RKO (cell line): ENCODE data around the gene SYP.
A peak's percentile ranks its signal among the peaks of the same experiment; 100 is the strongest.

Experiments used
- DNase-seq: peaks from one replicate; pipeline ENCODE4 v3.0.0-alpha.2; 2016; ENCODE audit warnings: low spot score

Gene SYP

DNA sequence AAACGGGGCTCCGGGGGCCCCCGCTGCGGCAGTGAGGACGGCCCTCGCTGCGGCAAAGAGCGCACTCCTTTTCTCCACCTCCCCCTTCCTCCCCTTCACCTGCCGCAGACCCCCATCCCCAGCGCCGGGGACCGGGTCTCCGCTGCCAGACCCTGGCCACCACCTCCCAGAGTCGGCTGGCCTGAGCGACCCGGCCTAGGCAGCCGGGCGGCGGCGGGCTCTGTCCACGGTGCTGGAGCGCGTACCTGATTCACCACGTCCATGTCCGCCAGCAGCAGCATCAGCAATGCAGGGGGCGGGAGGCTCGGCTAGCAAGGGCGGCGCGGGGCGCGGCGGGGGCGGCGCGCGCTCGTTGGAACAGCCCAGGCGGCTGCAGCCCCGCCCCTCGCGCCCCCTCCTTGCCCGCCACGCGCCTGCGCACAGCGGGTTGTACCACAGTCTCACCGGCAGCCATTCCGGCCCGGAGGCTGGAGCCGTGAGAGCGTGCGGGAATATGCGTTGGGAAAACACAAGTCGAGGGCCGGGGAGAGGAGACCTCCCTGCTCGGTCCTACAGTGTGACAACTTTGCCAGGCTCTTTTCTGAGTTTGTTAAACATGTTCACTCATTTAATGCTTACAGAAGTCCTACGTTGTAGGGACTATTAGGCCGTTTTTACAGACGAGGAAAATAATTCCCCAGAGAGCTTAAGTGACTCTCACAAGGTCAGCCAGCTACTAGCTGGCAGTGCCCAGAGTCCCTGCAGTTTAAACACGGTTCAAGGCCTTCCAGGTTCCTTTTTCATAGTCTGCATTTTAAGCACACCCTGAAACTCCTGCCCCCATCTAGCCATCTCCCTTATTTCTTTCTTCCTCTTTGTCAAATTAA lies at the start of gene SYP:
Gene SYP, minus strand, starts transcription at position 288 of the 866 bp plus-strand sequence. Its CDS starts 7 bp downstream, at position 281.
- peak; percentile 86 for DNase-seq

DNA sequence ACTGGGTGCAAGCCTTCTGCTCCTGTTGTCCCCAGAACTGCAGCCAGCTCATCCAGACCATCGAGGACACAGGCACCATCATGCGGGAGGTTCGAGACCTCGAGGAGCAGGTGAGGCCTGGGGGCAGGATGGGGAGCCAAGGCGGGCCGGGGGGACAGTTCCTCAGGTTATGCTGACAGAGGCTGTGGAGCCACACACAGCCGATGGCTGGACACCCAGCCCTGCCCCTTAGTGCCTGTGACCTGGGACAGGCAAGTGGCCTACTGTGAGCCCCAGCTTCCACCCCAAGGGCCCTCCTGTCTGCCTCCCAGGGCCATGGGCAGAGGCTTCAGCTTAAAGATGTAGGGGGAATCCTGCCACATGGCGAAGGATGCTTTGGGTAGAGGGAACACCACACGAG lies 49.6 kb upstream of the SYP start:
- DNase-seq, result no peak

DNA sequence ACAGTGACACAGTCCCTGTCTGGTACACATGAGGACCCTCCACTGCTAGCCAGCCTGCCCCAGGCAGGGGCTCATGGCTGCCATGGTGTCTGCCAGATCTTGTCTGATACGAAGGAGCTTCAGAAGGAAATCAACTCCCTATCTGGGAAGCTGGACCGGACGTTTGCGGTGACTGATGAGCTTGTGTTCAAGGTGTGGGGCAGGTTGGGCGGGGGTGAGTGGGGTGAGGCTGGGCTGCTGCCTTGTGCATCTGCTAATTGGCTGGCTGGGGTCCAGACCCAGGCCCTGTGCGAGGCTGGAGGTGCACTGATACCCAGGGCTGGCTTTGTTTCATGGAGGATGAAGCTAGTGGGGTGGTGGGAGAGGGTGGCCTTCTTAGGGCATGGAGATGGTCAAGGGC lies 49.1 kb upstream of the SYP start:
- no peak for DNase-seq

DNA sequence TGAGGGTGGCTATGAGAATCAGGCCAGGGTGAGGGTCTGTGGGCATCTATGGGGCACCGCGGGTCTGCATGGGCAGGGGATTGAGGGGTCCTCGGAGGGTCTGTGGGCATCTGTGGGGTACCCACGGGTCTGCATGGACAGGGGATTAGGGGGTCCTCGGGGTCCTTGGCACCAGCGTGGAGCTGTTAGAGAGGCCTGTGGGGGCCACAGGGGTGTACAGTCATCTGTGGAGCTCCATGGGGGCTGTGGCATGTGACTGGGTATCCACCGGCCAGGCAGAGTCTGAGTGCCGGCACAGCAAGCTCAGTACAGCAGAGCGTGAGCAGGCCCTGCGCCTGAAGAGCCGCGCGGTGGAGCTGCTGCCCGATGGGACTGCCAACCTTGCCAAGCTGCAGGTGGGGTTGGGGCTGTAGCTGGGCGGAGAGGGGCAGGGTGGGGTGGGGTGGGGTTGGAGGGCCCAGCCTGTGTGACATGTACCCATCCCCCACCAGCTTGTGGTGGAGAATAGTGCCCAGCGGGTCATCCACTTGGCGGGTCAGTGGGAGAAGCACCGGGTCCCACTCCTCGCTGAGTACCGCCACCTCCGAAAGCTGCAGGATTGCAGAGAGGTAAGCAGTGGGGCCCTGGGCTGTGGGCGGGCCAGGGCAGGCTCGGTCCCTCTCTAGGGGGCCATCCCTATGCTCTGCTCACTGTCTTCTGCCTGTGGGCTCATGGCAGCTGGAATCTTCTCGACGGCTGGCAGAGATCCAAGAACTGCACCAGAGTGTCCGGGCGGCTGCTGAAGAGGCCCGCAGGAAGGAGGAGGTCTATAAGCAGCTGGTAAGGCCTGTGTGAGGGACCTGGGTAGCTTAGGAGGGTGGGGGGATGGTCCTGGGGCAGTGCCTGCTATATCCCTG lies 48.2 kb upstream of the SYP start:
- no peak for DNase-seq

DNA sequence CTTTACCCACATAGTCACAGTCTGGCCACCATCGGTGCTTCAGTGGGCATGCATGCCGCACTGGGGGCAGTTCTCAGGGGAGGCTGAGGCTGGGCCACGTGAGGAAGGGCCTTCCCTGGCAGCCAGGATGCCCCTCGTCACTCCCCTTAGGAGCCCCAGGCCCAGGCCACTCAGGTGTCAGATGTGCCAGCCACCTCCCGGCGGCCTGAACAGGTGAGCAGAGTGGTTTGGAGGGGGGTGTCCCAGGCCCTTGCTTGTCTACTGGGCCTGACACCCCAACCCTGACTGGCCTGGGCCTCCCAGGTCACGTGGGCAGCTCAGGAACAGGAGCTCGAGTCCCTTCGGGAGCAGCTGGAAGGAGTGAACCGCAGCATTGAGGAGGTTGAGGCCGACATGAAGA lies 47.4 kb upstream of the SYP start:
- DNase-seq, result no peak

DNA sequence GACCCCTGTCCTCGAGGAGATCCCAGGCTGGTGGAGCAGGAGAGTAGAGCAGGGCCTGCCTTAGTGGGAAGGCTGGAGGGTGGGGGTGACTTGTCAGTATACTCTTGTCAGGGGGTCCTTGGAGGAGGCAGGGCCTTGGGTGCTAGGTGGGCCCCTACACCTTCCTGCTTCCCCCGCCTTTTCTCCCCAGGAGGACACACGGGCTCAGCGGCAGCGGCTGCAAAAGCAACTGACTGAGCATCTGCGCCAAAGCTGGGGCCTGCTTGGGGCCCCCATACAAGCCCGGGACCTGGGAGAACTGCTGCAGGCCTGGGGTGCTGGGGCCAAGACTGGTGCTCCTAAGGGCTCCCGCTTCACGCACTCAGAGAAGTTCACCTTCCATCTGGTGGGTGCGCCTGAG lies 46.5 kb upstream of the SYP start:
- DNase-seq, result no peak

DNA sequence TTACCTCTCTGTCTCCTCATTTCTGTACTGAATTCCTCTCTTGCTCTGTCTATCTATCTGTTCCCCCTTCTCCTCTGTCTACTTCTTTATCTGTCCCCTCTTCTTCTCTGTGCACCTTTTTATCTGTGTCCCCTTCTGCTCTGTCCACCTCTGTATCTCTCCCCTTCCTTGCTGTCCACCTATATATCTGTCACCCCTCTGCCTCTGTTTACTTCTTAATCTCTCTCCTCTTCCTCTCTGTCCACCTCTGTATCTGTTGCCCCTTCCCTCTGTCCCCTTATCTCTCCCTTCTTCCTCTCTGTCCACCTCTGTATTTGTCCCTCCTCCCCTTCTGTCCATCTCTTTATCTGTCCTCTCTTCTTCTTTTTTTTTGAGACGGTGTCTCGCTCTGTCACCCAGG lies 44.2 kb upstream of the SYP start:
- DNase-seq, result no peak

DNA sequence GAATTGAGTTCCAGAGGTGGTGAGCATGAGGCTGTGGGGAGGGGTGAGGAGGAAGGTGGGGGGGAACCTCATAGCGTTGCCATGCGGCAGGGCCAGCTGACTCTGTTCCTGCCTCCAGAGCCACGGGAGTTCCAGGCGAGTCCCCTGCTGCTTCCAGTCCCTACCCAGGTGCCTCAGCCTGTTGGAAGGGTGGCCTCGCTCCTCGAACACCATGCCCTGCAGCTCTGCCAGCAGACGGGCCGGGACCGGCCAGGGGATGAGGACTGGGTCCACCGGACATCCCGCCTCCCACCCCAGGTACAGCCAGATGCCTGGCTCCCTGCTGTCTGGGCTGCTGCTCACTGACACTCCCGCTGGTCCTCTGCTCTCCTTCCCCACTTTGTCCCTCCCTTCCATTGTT lies 43.2 kb upstream of the SYP start:
- no peak for DNase-seq

DNA sequence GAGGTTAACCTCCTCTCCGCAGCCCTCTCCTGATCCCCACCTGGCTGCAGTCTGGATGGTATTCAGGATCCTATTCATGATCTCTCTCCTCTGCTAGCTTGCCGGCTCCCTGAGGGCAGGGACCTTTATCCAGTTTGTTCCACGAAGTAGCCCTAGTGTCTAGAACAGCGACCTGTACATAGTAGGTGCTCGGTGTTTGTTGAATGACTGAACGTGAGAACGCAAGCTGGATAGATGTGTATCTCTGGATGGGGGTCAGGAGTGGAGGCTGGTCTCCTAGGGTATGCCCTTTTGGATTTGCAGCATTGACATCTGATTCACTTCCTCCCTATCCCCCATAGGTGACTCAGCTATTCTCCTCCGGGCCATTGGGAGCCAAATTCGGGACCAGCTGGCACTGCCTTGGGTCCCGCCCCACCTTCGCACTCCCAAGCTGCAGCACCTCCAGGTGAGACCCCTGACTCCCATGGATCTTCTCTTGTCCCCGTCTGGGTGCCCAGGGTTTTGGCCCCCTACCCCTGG lies 42.6 kb upstream of the SYP start:
- peak; percentile 27 for DNase-seq

DNA sequence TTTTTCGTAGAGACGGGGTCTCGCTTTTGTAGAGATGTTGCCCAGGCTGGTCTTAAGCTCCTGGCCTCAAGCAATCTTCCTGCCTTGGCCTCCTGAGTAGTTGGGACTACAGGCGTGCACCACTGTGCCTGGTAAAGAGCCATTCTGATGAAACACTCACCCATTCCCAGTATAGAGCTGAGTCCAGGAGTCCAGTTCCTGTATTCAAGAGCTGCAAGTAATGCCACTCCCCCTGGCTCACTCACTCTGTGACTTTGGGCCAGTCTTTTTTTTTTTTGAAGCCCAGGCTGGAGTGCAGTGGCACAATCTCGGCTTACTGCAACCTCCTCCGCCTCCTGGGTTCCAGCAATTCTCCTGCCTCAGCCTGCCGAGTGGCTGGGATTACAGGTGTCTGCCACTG lies 38.7 kb upstream of the SYP start:
- DNase-seq, result peak; percentile 11

DNA sequence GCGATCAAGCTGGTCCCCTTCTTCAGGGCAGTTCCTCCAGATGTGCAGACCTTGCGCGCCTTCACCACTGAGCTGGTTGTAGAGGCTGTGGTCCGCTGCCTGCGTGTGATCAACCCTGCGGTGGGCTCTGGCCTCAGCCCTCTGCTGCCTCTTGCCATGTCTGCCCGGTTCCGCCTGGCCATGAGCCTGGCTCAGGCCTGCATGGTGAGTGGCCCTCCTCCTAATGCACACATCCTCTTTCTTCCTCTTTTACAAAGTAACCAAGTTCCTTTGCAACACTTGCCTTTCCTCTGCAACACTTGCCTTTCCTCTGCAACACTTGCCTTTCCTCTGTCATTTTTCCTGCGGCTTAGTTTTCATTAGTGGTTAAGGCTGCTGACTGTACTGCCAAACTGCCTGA lies 37.1 kb upstream of the SYP start:
- DNase-seq, result no peak

DNA sequence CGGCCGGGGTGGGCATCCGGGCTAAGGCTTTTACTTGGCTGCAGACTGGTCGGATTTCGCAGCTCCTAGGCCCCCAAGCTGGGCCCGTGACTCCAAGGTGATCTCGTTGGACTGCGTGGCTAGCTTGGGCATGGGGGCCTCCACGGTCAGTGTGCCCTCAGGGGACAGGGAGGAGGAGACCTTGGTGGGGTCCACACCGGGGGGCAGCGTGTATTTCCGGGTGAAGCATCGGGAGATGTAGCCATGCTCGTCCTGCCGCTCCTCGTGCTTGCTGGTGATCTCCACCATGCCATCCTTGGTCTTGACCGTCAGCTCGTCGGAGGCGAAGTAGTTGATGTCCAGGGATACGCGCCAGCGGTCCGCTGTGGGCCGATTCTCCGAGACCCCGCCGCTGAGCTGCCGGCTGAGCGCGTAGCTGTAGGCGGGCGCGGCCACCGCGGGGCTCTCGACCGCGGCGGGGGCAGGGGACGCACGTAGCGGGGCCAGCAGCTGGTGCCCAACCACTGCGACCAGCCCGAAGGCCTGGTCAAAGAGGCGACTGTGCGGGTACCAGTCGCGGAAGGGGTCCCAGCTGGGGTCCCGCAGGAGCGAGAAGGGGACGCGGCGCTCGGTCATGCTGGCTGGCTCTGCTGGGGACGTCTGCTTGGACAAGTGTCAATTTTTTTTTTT lies 34.0 kb upstream of the SYP start:
- DNase-seq, result no peak

DNA sequence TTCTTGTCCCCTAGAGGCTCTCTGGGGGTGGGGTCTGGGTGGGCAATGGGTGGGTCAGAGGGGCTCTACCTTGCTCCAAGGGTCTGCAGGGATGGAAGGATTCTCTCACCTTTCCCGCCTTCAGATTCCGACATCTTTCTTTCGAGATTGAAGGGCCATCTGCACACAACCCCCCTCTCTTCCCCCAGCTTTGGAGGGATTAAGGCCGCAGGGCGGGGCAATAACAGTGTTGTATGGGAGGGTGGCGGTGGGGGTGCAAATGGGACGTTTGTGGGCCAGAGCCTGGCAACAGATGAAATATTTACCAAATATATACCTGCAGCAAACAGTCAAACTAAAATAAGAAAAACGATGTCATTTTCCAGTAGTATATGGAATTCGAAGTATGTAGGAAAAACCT lies 33.2 kb upstream of the SYP start, which contains the start of gene CACNA1F:
Gene CACNA1F, minus strand, starts transcription at position 165 of the 400 bp plus-strand sequence. Its CDS starts 31 bp downstream, at position 134.
- DNase-seq, result no peak

DNA sequence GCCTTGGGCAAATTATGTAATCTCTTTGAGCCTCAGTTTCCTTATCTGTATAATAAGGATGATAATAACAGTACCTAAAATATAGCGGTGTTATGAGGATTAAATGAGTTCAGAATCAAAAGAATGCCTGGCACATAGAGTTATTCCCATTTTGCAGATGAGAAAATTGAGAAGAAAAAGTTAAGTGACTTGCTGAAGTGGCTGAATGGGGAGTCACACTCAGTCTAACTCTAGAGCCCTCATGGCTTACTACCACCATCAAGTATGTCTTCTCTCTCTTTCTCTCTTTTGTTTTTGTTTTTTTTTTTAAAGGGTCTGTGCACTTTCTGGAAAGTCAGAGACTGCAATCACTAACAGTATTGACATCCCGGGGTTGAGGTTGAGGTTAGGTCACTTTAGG lies 32.5 kb upstream of the SYP start:
- no peak for DNase-seq

DNA sequence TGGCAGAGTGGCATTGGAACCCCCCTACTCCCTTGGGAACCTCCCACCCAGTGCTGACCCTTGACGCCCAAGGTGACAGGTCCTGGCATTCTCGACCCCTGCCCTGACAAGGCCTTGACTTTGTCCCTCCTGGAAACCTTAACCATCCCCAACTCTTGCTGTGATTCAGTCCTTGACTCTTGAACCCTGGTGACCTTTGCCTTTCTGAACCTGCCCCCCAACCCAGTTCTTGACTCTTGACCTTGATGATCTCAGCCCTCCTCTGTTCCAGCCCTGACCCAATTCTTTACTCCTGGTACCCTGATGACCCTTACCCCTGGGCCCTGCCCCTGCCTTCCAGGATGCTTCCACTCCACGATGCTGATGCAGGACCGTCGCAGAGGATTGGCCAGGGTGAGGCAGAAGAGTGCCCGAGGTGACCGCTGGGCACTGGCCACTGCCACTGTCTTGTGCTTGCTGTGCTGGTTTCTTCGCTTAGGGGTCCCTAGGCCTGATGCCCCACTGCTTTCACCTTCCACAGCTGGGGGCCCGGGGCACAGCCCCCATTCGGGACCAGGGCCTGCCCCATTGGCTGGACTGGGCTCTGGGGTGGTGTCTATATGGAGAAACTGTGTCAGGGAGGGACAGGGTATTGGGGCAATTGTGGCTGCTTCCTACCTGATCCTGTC lies 31.5 kb upstream of the SYP start:
- no peak for DNase-seq

DNA sequence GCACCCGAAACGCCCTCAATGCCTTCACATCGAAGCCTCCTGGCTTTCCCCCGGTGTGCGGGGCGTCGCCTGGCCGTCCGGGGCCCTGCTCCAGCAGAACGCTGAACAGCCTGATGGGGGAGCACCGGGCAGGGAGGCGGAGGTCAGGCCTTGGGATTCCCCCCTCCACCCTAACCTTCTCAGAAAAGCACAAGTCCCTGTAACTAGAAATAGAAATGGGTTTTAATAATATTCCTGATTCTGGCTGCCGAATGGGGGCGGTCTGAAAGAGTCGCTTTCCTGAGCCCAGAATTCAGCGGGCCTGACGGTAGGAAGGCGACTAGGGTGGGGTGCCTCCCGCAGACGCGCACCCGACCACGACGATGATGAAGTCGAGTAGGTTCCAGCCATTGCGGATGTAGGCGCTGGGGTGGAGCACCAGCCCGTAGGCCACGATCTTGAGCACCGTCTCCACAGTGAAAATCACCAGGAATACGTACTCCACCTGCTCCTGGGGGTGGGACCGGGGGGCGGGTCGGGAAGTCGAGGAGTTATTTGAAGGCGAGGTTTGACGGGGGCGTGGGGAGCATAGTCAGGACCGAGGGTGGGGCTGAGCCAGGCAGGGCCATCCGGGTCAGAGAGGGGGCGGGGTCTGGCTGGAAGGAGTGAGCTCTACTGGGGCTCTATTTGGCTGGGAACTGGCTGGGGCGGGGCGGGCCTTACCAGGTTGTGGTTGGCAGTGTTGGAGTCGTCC lies 30.7 kb upstream of the SYP start:
- no peak for DNase-seq

DNA sequence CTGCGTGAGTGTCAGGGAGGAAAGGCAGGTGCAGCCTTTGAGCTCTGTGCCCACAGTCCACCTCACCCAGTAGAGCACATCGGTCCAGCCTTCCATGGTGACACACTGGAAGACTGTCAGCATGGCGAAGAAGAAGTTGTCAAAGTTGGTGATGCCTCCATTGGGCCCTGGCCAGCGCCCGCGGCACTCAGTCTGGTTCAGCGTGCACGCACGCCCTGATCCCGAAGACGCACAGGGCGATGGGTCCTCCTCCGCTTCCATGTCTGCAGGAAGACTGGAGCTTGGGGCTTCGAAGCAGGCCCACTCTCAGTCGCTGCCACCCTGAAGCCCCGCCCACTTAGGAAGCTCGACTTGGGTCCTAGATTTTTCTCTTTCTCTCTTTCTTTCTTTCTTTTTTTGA lies 28.2 kb upstream of the SYP start:
- DNase-seq, result no peak

DNA sequence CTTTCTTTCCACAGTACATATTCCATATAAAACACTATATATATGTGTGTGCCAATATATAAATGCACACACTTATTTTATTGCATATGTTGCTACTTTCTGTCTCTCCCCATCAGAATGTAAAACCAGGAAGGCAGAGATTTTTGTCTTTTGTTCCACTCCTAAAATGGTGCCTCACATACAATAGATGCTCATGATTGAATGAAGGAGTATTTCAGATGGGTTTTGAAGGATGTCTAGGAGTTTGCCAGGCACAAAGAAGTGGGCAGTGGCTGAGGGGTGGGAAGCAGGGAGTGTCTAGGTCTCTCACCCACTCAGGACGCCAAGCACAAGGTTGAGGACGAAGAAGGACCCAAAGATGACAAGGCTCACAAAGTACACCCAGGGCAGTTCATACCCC lies 27.7 kb upstream of the SYP start:
- no peak for DNase-seq

DNA sequence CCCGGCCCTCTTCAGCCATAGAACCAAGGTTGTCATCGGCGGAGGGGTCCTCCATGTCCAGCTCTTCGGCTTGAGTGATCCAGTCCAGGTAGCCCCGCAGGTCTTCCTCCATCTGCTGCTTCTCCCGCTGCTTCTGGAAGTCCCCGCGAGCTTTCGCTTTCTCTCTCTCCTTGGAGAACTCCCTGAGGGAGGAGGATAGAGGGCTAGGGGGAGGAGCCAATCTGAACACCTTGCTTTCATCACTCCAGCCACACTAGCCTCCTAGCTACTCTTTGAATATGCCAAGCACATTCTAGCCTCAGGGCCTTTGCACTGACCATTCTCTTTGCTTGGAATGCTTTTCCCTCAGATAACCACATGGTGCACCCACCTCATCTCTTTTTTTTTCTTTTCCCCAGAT lies 27.0 kb upstream of the SYP start:
- DNase-seq, result no peak

DNA sequence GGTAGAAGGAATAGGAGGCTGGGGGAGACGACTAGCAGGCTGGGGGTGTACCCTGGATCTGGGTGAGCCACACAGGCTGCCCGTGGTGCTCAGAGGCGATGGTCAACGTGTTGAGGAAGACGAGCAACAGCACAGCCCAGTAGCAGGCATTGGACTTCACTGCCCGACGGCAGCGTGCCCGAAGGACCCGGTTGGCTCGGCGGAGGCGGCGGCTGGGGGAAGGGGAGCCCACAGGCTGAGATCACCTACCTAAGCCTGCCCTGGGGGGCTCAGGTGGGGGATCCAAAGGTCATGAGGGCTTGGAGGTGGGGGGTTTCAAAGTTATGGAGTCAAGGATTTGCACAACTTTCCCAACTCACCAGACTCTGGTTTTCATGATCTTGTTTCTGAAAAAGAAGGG lies 25.9 kb upstream of the SYP start:
- no peak for DNase-seq

DNA sequence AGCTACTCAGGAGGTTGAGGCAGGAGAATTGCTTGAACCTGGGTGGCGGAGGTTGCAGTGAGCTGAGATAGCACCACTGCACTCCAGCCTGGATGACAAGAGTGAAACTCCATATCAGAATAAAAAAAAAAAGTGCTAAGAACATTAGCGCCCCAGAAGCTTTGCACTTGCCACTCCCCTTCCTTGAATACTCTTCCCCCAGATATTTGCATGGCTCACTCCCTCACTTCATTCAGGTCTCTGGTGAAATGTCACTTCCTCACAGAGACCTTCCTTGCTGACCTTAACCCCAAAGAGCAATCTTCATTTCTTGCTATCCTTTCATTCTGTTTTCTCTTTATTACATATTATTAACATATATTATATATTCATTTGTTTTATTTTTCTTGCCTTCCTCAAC lies 21.9 kb upstream of the SYP start:
- no peak for DNase-seq
